CD4-positive, alpha-beta T cell (primary cell): ENCODE results near the gene SLC39A5. TPM values are rescaled to one million over a fixed set of nuclear protein-coding genes. Genes with fewer than 3 reads are reported as not detected.

ENCODE experiments used
- ATAC-seq: fragments of 200-7000 bp; cut with Tn5 transposase; one replicate; pipeline ENCODE4 v1.10.0; 2022; ENCODE audit warnings: mild to moderate bottlenecking; ENCODE audit not compliant: poor library complexity
- CTCF ChIA-PET: fragments of 350-600 bp; sonication (Branson Sonifier 250); formaldehyde crosslinking; loops from one replicate; lab custom pipeline; 2021; ENCODE audit warnings: antibody characterized with exemption, inconsistent platforms; lab: Charles Lee
- POLR2A ChIA-PET: fragments of 350-600 bp; sonication (Branson Sonifier 250); formaldehyde crosslinking; loops from one replicate; lab custom pipeline; 2021; ENCODE audit warnings: antibody characterized with exemption, inconsistent platforms; lab: Charles Lee
- DNase-seq, 14 experiments: peaks; one replicate each; pipeline ENCODE4 v3.0.0-alpha.2; 2013 to 2020; ENCODE audit warnings: mixed read lengths in 2 of 14
- H3K27ac ChIP-seq, 2 donors: one replicate each; pipeline versions ENCODE4 v1.5.1 to v1.7.0; 2013; ENCODE audit warnings: low read length in 2 of 2, low read depth in 1 of 2, mild to moderate bottlenecking in 1 of 2
- H3K27me3 ChIP-seq, 2 experiments: 1 replicate in 1 of 2; 2 replicates in 1 of 2; pipeline versions ENCODE4 v1.6.1 to v1.7.0; 2013; ENCODE audit warnings: low read length in 2 of 2, control low read depth in 1 of 2, mild to moderate bottlenecking in 1 of 2, moderate library complexity in 1 of 2; ENCODE audit not compliant: insufficient read depth in 2 of 2, control insufficient read depth in 1 of 2
- H3K36me3 ChIP-seq: one replicate; pipeline ENCODE4 v1.6.1; 2013; ENCODE audit warnings: low read length, control low read depth; ENCODE audit not compliant: insufficient read depth
- H3K4me1 ChIP-seq: one replicate; pipeline ENCODE4 v1.6.1; 2013; ENCODE audit warnings: low read length, control low read depth; ENCODE audit not compliant: insufficient read depth
- H3K4me3 ChIP-seq: one replicate; pipeline ENCODE4 v1.5.1; 2013; ENCODE audit warnings: mild to moderate bottlenecking, low read length, moderate library complexity
- H3K9me3 ChIP-seq, 2 experiments: 1 replicate in 1 of 2; 2 replicates in 1 of 2; pipeline versions ENCODE4 v1.6.1 to v1.7.0; 2013; ENCODE audit warnings: low read length in 2 of 2, mild to moderate bottlenecking in 2 of 2, control low read depth in 1 of 2, moderate library complexity in 1 of 2; ENCODE audit not compliant: control insufficient read depth in 1 of 2, insufficient read depth in 1 of 2
- H3K27ac Mint-ChIP-seq: one replicate; pipeline ENCODE4 v1.8.0; 2020; ENCODE audit warnings: mixed read lengths
- H3K27me3 Mint-ChIP-seq: one replicate; pipeline ENCODE4 v1.8.0; 2021; ENCODE audit warnings: mixed read lengths
- H3K36me3 Mint-ChIP-seq: one replicate; pipeline ENCODE4 v1.8.0; 2021; ENCODE audit warnings: low read depth, mixed read lengths
- H3K4me1 Mint-ChIP-seq: one replicate; pipeline ENCODE4 v1.8.0; 2021; ENCODE audit warnings: low read depth, mixed read lengths
- H3K4me3 Mint-ChIP-seq: one replicate; pipeline ENCODE4 v1.8.0; 2020; ENCODE audit warnings: mild to moderate bottlenecking, mixed read lengths
- H3K9me3 Mint-ChIP-seq: one replicate; pipeline ENCODE4 v1.8.0; 2020; ENCODE audit warnings: mixed read lengths
- intact Hi-C, 2 experiments: fragments of 100-400 bp; cut with DNase I in 1 of 2; cut with micrococcal nuclease in 1 of 2; formaldehyde crosslinking; loops; one replicate each; pipeline versions ENCODE4 v1.15.1 to v1.9.0; 2023 to 2025; cut with DNase I, micrococcal nuclease
- total RNA-seq, 174 experiments: library from RNA in 2 of 174; stranded (reverse) in 2 of 174; gene quantifications; one replicate each; pipeline ENCODE4 v1.2.3 and lab custom pipeline; 2021 to 2026
- TF ChIP-seq, protein P1 (sequence below): fragments of 200-600 bp; IDR thresholded peaks from one replicate; pipeline ENCODE4 v1.8.0; 2022; ENCODE audit warnings: antibody characterized with exemption, mild to moderate bottlenecking

The SLC39A5 gene
- total RNA-seq, 2 experiments from 2014 or later = 0.33 TPM; not detected in 1

DNA sequence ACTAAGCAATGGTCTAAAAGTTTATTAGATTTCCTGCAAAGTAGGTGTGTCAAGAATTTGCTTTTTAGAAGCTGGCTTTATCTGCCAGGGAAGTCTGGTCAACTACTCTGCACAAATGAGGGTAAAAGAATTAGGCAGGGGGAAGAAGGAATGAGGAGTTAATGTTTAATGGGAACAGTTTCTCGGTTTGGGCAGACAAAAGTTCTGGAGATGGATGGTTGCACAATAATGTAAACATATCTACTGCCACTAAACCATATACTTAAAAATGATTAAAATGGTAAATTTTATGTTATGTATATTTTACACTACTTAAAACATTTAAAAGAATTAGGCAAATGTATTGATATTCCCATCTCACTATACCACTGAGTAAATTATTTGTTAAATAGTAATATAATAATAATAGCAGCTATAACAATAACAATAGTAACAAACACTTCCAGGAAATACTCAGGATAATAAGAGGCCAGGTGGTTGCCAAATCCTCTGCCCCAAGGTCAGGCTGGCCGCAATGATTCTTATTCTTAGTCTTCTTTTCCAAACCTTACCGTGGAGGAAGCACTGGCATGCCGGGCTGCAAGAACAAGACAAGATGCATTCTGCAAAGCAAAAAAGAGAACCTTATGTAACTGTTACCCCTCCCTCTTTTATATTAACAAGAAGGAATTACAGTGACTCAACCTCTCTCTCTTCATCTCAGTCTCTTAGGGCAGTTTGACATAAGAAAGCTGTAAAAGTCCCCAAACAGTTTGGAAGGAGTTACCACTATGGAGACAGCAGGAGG is 56.4 kb downstream of the SLC39A5 start:
- intact Hi-C loops = no loop called here
- Mint-ChIP-seq H3K27ac (peak overlapping the region; percentile 44), H3K9me3 (no peaks in the 10 kb centered on the region), H3K36me3 (peaks cover 69% of the 10 kb centered on the region), H3K4me1 (peaks cover 14% of the 10 kb centered on the region), H3K27me3 (no peaks in the 10 kb centered on the region), H3K4me3 (no peak overlapping the region)
- Histone ChIP-seq H3K4me3 (no peak overlapping the region), H3K27me3 (no peaks in the 10 kb centered on the region), H3K27ac (no peak overlapping the region), H3K36me3 (peaks cover 72% of the 10 kb centered on the region), H3K4me1 (peaks cover 11% of the 10 kb centered on the region), H3K9me3 (no peaks in the 10 kb centered on the region)
- CTCF ChIA-PET = interaction anchor here (0.8 to 1.2 kb wide), 3 partner anchors 13 to 97 kb away, joined by 3 to 4 read pairs (median 4); partner anchors contain the start of genes ANKRD52 and SMARCC2
- TF ChIP-seq, protein P1, sequence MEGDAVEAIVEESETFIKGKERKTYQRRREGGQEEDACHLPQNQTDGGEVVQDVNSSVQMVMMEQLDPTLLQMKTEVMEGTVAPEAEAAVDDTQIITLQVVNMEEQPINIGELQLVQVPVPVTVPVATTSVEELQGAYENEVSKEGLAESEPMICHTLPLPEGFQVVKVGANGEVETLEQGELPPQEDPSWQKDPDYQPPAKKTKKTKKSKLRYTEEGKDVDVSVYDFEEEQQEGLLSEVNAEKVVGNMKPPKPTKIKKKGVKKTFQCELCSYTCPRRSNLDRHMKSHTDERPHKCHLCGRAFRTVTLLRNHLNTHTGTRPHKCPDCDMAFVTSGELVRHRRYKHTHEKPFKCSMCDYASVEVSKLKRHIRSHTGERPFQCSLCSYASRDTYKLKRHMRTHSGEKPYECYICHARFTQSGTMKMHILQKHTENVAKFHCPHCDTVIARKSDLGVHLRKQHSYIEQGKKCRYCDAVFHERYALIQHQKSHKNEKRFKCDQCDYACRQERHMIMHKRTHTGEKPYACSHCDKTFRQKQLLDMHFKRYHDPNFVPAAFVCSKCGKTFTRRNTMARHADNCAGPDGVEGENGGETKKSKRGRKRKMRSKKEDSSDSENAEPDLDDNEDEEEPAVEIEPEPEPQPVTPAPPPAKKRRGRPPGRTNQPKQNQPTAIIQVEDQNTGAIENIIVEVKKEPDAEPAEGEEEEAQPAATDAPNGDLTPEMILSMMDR = no peak
- DNase-seq (no peak), ATAC-seq (no peak)
- POLR2A ChIA-PET = interaction anchor here (1.1 kb wide), 1 partner anchor 30 kb away, joined by 3 read pairs; no protein-coding TSS in a partner anchor

Other genes starting within 250 kb of the SLC39A5 start
- gene SUOX, start 232.8 kb upstream of the SLC39A5 start, total RNA-seq = 1 to 10 TPM in 1 of 2 experiments, under 1 TPM in 1; 0.82 to 1.2 TPM
- gene IKZF4, start 209.0 kb upstream of the SLC39A5 start, total RNA-seq = 1 to 10 TPM; 2.5 to 5.0 TPM
- 100 to 1,000 TPM; 118 to 126 TPM for gene RPS26, start 188.1 kb upstream of the SLC39A5 start, total RNA-seq
- under 1 TPM; 0.22 to 0.47 TPM for gene ERBB3, start 149.9 kb upstream of the SLC39A5 start, total RNA-seq
- 10 to 100 TPM; 51.0 to 61.0 TPM for gene PA2G4, start 125.5 kb upstream of the SLC39A5 start, total RNA-seq
- 1,000 to 10,000 TPM; 5,865 to 5,989 TPM for gene RPL41, start 113.4 kb upstream of the SLC39A5 start, total RNA-seq
- 1 to 10 TPM; 6.3 to 8.9 TPM for gene ZC3H10, start 111.8 kb upstream of the SLC39A5 start, total RNA-seq
- gene ESYT1, start 101.8 kb upstream of the SLC39A5 start, total RNA-seq = 10 to 100 TPM; 88.5 to 90.3 TPM
- gene MYL6B, start 77.5 kb upstream of the SLC39A5 start, total RNA-seq = 1 to 10 TPM; 6.2 to 6.4 TPM
- 100 to 1,000 TPM; 670 to 673 TPM for gene MYL6, start 71.7 kb upstream of the SLC39A5 start, total RNA-seq
- 100 to 1,000 TPM; 104 to 109 TPM for gene SMARCC2, start 40.6 kb upstream of the SLC39A5 start, total RNA-seq
- 10 to 100 TPM; 28.0 to 32.4 TPM for gene RNF41, start 8.1 kb upstream of the SLC39A5 start, total RNA-seq
- gene NABP2, start 5.7 kb upstream of the SLC39A5 start, total RNA-seq = 1 to 10 TPM; 7.6 to 9.1 TPM
- gene ANKRD52, start 28.3 kb downstream of the SLC39A5 start, total RNA-seq = 10 to 100 TPM; 23.9 to 30.8 TPM
- 10 to 100 TPM; 27.6 to 29.2 TPM for gene COQ10A, start 36.9 kb downstream of the SLC39A5 start, total RNA-seq
- 100 to 1,000 TPM; 139 to 145 TPM for gene CS, start 70.3 kb downstream of the SLC39A5 start, total RNA-seq
- 10 to 100 TPM; 30.5 to 33.4 TPM for gene CNPY2, start 85.9 kb downstream of the SLC39A5 start, total RNA-seq
- gene PAN2, start 103.9 kb downstream of the SLC39A5 start, total RNA-seq = 100 to 1,000 TPM; 104 to 107 TPM
- gene IL23A, start 108.8 kb downstream of the SLC39A5 start, total RNA-seq = 10 to 100 TPM; 25.2 to 27.5 TPM
- 100 to 1,000 TPM; 114 to 125 TPM for gene STAT2, start 130.1 kb downstream of the SLC39A5 start, total RNA-seq
- not detected for gene APOF, start 132.8 kb downstream of the SLC39A5 start, total RNA-seq
- 1 to 10 TPM; 3.0 to 3.1 TPM for gene TIMELESS, start 219.4 kb downstream of the SLC39A5 start, total RNA-seq
- not detected for gene MIP, start 224.6 kb downstream of the SLC39A5 start, total RNA-seq
- gene SPRYD4, start 238.5 kb downstream of the SLC39A5 start, total RNA-seq = 1 to 10 TPM; 7.4 to 7.9 TPM